ENCODE data around the gene GALNTL6. TPM values are rescaled to one million over a fixed set of nuclear protein-coding genes. Genes with fewer than 3 reads are reported as not detected.

GALNTL6 gene
- total RNA-seq, 1 donor = under 0.01 TPM

DNA sequence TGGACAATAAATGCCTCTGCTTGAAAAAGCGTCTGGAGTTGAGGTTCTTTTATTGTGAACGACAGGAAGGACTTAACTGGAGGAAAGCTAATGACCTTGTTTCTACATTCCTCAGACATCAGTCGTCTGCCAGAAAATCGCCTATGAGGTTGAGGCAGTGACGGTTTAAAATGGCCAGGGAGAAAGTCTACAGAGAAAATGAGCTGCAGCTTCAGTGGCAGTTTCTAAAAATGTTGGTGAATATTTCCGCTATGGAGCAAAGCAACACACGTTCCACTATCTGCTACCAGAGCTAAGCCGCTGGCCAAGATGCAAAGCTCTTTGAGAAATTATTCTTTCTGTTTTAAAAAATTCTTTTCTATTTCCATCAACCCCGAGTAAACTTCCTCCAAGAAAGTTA lies 1238.5 kb downstream of the GALNTL6 start:
- no peaks in the 10 kb centered on the region for H3K27me3 ChIP-seq (ENCODE audit: insufficient read depth, low read length)
- peak overlapping the region; percentile 81 for H2AFZ ChIP-seq (ENCODE audit: low read length)
- peak overlapping the region; percentile 36 for H3K27ac ChIP-seq (ENCODE audit: low read depth, low read length)
- H3K4me3 ChIP-seq (ENCODE audit: insufficient read depth, low read length) = peak overlapping the region; percentile 64
- TF ChIP-seq, protein P1, sequence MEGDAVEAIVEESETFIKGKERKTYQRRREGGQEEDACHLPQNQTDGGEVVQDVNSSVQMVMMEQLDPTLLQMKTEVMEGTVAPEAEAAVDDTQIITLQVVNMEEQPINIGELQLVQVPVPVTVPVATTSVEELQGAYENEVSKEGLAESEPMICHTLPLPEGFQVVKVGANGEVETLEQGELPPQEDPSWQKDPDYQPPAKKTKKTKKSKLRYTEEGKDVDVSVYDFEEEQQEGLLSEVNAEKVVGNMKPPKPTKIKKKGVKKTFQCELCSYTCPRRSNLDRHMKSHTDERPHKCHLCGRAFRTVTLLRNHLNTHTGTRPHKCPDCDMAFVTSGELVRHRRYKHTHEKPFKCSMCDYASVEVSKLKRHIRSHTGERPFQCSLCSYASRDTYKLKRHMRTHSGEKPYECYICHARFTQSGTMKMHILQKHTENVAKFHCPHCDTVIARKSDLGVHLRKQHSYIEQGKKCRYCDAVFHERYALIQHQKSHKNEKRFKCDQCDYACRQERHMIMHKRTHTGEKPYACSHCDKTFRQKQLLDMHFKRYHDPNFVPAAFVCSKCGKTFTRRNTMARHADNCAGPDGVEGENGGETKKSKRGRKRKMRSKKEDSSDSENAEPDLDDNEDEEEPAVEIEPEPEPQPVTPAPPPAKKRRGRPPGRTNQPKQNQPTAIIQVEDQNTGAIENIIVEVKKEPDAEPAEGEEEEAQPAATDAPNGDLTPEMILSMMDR (IDR thresholded peaks at IDR 0.05; ENCODE audit: extremely low read depth, low read depth, low read length) = no peak
- no peaks in the 10 kb centered on the region for H3K9me3 ChIP-seq (ENCODE audit: low read depth, low read length)
- H3K79me2 ChIP-seq (ENCODE audit: insufficient read depth, low read length) = no peaks in the 10 kb centered on the region
- DNase-seq (ENCODE audit: insufficient read length, low spot score, missing footprints) = no peak
- peaks cover 3% of the 10 kb centered on the region for H3K4me1 ChIP-seq (ENCODE audit: insufficient read depth, low read length)
- no peaks in the 10 kb centered on the region for H3K36me3 ChIP-seq (ENCODE audit: insufficient read depth, low read length)
- H3K4me2 ChIP-seq (ENCODE audit: insufficient read depth, low read length) = peak overlapping the region; percentile 80
- H4K20me1 ChIP-seq (ENCODE audit: insufficient read depth, low read length) = no peaks in the 10 kb centered on the region

DNA sequence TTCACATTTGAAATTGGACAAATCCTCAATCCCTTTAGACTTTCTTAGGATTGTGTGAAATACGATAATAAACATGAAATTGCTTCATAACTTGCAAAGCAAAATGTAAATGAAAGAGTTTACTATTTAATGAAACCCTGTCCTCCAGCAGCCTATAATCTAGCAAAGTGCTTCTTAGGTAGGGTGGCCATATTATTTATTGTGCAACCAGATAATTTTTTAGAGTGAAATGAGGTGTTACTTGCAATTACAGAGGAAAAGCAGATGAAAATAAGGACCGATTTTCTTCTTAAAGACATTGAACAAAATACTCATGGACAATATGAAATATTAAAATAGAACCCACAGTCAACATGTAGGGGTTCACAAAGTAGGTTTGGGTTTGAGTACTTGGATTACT lies 1239.2 kb downstream of the GALNTL6 start:
- peak overlapping the region; percentile 81 for H2AFZ ChIP-seq (ENCODE audit: low read length)
- H3K4me1 ChIP-seq (ENCODE audit: insufficient read depth, low read length) = peaks cover 6% of the 10 kb centered on the region
- H3K4me2 ChIP-seq (ENCODE audit: insufficient read depth, low read length) = peak overlapping the region; percentile 80
- no peaks in the 10 kb centered on the region for H3K36me3 ChIP-seq (ENCODE audit: insufficient read depth, low read length)
- H3K9me3 ChIP-seq (ENCODE audit: low read depth, low read length) = no peaks in the 10 kb centered on the region
- H4K20me1 ChIP-seq (ENCODE audit: insufficient read depth, low read length) = no peaks in the 10 kb centered on the region
- no peaks in the 10 kb centered on the region for H3K27me3 ChIP-seq (ENCODE audit: insufficient read depth, low read length)
- no peaks in the 10 kb centered on the region for H3K79me2 ChIP-seq (ENCODE audit: insufficient read depth, low read length)
- H3K4me3 ChIP-seq (ENCODE audit: insufficient read depth, low read length) = peak overlapping the region; percentile 64
- H3K27ac ChIP-seq (ENCODE audit: low read depth, low read length) = peak overlapping the region; percentile 36
- TF ChIP-seq, protein P1 (IDR thresholded peaks at IDR 0.05; ENCODE audit: extremely low read depth, low read depth, low read length) = no peak
- no peak for DNase-seq (ENCODE audit: insufficient read length, low spot score, missing footprints)

DNA sequence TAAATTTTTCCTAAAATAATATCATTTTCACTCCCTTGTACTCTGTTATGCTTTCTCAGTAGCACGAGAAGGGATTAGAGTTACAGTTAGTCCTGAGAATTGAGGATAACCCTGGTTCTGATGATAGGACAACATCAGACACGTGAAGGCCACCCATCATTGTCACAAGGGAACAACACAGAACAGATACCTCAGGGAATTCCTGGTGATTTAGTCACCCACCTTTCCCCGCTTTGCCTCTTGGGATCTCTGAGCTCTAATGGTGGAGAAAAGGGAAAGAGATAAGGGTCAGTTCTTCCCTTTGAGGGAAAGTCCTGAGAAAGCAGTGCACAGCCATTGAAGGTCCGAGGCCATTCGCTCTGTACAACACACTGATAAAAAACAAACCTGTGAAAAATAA lies 1243.1 kb downstream of the GALNTL6 start:
- Histone ChIP-seq H3K79me2 (ENCODE audit: insufficient read depth, low read length) (no peaks in the 10 kb centered on the region), H3K4me2 (ENCODE audit: insufficient read depth, low read length) (no peak overlapping the region), H3K4me3 (ENCODE audit: insufficient read depth, low read length) (no peak overlapping the region), H3K27me3 (ENCODE audit: insufficient read depth, low read length) (no peaks in the 10 kb centered on the region), H3K9me3 (ENCODE audit: low read depth, low read length) (no peaks in the 10 kb centered on the region), H3K27ac (ENCODE audit: low read depth, low read length) (no peak overlapping the region), H2AFZ (ENCODE audit: low read length) (no peak overlapping the region), H3K4me1 (ENCODE audit: insufficient read depth, low read length) (peaks cover 8% of the 10 kb centered on the region), H4K20me1 (ENCODE audit: insufficient read depth, low read length) (no peaks in the 10 kb centered on the region), H3K36me3 (ENCODE audit: insufficient read depth, low read length) (no peaks in the 10 kb centered on the region)
- TF ChIP-seq, protein P1 (IDR thresholded peaks at IDR 0.05; ENCODE audit: extremely low read depth, low read depth, low read length) = no peak
- no peak for DNase-seq (ENCODE audit: insufficient read length, low spot score, missing footprints)

DNA sequence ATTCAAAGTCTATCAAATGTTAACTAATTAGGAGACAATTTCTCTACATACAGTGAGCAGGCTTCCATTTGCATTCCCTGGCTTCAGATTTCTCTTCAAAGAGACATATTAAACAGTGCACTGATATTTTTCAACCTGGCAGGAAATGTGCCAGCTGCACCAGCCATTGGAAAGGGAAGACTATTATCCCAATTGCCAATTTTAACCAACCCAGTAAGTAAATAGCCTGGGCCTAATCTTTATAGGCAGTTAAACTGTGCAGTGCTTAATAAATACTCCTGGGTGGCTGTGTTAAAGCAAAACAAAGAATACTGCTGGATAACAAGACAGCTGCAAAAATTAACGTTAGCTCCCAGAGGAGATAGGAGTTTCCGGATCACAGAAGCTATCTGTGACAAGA lies 1243.5 kb downstream of the GALNTL6 start:
- H3K4me1 ChIP-seq (ENCODE audit: insufficient read depth, low read length) = peaks cover 8% of the 10 kb centered on the region
- H3K27ac ChIP-seq (ENCODE audit: low read depth, low read length) = no peak overlapping the region
- H3K4me2 ChIP-seq (ENCODE audit: insufficient read depth, low read length) = no peak overlapping the region
- no peaks in the 10 kb centered on the region for H4K20me1 ChIP-seq (ENCODE audit: insufficient read depth, low read length)
- no peak overlapping the region for H3K4me3 ChIP-seq (ENCODE audit: insufficient read depth, low read length)
- TF ChIP-seq, protein P1 (IDR thresholded peaks at IDR 0.05; ENCODE audit: extremely low read depth, low read depth, low read length) = no peak
- no peaks in the 10 kb centered on the region for H3K79me2 ChIP-seq (ENCODE audit: insufficient read depth, low read length)
- DNase-seq (ENCODE audit: insufficient read length, low spot score, missing footprints) = no peak
- no peaks in the 10 kb centered on the region for H3K27me3 ChIP-seq (ENCODE audit: insufficient read depth, low read length)
- H2AFZ ChIP-seq (ENCODE audit: low read length) = no peak overlapping the region
- no peaks in the 10 kb centered on the region for H3K36me3 ChIP-seq (ENCODE audit: insufficient read depth, low read length)
- H3K9me3 ChIP-seq (ENCODE audit: low read depth, low read length) = no peaks in the 10 kb centered on the region

Data from osteoblast (primary cell).